ENCODE data around the gene SPRY1.

GRCh38 chr4:123354701-123355100 lies 41.9 kb upstream of the SPRY1 start:
- TF ChIP-seq CTCF (conservative IDR thresholded peaks at IDR 0.05; ENCODE audit: low read length) (no peak), EZH2phosphoT487 (IDR thresholded peaks at IDR 0.05; ENCODE audit: borderline replicate concordance) (no peak)

Measured in Loucy (cell line).